Panc1 (cell line): ENCODE measurements around the gene ANK3.

ENCODE experiments used
- CTCF ChIP-seq: fragments of 450-650 bp; IDR thresholded peaks from 2 replicates; pipeline ENCODE4 v1.5.1; 2017; ENCODE audit warnings: mild to moderate bottlenecking
- POLR2AphosphoS5 ChIP-seq: IDR thresholded peaks from 2 replicates; pipeline ENCODE4 v1.6.1; 2012; ENCODE audit warnings: mild to moderate bottlenecking, low read depth, low read length, moderate library complexity

- TF ChIP-seq CTCF (no peak), POLR2AphosphoS5 (no peak)
These were observed 10.7 kb upstream of the ANK3 start for GRCh38 chr10:60400366-60400765.
